GM12864 (cell line): ENCODE results near the gene METTL8.

Experiments used
- DNase-seq: peaks from one replicate; pipeline ENCODE4 v3.0.0-alpha.2; 2011; ENCODE audit warnings: low read depth
- H3K4me3 ChIP-seq: 2 replicates; pipeline ENCODE4 v1.5.1; 2011; ENCODE audit warnings: mild to moderate bottlenecking, low read depth, low read length, control low read depth
- TF ChIP-seq, protein P1 (sequence below): IDR thresholded peaks from 2 replicates; pipeline ENCODE4 v1.5.1; 2011; ENCODE audit warnings: low read depth, mild to moderate bottlenecking, moderate library complexity, low read length, control low read depth, inconsistent platforms; ENCODE audit errors: missing control alignments

Gene METTL8

DNA sequence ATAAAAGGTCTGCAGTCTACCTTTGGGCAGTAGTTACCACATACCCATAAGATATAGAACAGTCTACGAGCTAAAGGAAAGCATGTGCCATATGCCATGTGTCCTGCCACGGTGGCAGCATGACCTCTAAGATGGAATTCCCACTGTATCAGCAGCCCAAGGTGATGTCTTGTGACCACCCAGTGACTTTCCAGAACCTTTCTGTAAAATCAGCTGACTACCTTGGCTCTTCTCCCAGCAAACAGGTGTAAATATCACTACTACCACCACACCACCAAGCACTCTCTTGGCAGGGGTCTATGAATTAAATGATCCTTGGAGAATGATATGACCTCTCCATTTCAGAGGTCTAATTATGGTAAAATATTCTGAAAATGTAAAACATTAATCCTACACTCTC lies 99.6 kb downstream of the METTL8 start:
- H3K4me3 ChIP-seq = no peak overlapping the region
- TF ChIP-seq, protein P1, sequence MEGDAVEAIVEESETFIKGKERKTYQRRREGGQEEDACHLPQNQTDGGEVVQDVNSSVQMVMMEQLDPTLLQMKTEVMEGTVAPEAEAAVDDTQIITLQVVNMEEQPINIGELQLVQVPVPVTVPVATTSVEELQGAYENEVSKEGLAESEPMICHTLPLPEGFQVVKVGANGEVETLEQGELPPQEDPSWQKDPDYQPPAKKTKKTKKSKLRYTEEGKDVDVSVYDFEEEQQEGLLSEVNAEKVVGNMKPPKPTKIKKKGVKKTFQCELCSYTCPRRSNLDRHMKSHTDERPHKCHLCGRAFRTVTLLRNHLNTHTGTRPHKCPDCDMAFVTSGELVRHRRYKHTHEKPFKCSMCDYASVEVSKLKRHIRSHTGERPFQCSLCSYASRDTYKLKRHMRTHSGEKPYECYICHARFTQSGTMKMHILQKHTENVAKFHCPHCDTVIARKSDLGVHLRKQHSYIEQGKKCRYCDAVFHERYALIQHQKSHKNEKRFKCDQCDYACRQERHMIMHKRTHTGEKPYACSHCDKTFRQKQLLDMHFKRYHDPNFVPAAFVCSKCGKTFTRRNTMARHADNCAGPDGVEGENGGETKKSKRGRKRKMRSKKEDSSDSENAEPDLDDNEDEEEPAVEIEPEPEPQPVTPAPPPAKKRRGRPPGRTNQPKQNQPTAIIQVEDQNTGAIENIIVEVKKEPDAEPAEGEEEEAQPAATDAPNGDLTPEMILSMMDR = no peak
- no peak for DNase-seq

DNA sequence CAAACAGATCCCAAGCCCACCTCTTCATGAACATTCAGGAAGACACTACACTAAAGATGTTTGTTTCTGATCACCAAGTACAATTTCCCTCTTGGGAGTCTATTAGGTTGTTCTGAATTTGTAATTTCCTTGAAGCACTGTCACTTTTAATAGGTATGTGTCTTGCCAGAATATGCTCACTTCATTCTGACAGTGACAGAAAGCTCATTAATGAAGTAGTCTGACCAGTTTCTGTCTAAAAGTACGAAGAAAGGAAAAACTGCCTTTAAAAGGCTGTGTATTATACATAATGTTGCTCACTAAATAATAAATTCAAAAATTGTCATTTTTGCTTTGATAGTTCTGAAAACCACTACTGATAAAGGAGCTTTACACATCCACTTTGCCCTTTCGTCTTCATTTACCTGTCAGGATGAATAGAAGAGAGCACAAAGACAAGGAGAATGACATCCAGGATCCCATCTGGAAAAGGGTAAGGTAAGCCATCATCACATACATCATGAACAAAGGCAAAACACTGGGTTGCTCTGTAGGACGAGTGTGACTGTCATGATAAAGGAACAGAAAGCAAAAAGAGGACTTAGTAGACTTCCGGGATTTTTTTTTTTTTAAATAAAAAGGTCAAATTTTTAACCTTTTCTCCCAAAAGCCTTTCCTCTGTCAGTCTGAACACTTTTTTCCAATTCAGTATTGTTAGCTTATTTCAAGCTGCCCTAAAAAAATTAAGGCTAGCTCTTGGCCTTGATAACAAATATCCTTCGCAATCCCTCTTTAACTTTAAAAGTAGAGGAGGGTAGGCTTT lies 103.4 kb downstream of the METTL8 start:
- H3K4me3 ChIP-seq = no peak overlapping the region; the same call in 1 of the 2 replicates
- no peak for DNase-seq
- TF ChIP-seq, protein P1 = no peak

DNA sequence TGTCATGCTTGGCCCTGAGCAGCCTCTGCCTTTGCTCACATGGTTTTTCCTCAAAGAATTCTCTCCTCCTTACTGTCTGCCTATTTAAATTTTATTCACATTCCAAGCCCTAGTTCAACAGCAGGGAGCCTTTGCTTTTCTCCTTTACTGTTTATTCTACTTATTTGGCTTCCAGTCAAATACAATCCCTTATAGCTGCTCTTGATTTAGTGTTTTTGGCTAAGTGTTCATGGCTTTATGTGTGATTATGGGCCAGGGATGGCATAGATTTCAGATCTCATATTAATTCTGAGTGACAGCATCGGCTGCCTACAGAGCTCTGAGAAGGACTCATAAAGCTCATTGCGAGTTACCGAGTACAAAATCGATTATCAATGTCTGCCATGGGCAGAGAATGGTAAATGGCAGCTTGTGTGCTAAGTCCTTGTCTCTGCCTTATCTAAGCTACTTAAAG lies 106.7 kb downstream of the METTL8 start:
- no peak overlapping the region for H3K4me3 ChIP-seq
- no peak for DNase-seq
- TF ChIP-seq, protein P1 = no peak

DNA sequence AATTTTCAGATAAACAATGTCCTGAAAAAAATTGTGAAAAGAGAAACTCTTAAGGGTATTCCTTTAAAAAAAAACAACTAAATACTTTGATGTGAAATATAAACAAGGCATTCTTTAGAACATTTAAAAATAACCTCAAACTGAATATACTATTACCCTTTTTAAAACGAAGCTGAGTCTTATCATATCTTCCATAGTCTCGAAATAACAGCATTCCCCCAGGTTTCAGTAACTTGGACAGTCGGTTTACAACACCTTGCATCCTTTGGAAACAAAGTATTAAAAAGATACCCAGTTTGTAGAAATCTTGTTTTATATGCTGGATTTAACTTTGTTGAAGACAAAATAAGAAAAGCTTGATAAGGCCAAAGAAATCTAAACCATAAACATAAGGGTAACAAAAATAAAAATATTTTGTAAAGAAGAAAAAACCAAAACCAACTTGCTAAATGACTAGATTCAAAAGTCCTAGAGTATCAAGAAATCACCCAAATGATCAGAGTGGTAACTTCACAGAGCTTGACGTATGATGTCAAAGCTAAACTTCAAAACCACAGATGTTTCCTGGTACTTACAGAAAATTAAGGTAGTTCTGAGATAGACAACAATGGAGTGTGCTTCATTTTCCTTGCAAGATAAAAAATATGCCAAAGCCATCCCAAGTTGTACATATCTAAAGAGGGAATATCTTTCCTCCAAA lies 107.8 kb downstream of the METTL8 start:
- TF ChIP-seq, protein P1 = no peak
- peak; percentile 69 for DNase-seq
- no peak overlapping the region; the same call in 1 of the 2 replicates for H3K4me3 ChIP-seq

DNA sequence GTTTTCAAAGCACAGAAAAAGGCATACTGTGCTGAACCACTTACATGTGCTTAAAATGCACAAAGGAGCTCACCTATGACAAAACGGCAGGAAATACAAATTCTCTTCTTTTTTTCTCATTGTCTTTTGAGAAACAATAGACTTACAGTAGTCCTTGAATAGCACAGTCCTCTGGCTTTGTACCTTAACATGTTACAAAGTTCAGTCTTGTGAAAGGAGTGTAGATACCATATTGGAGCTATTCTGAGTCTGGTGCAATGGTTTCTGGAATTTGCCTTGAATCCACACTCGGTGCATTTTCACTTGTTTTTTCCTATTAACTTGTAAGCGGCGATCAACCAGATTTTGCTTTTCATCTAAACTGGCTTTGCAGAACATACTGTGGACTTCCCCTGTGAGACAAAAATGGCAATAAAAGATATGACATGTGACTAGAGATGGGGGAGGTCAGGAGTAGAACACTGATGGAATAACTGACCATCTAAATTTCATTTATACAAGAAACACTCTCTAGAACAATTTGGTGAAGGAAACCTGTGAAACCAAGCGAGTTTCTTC lies 109.7 kb downstream of the METTL8 start:
- TF ChIP-seq, protein P1 = no peak
- peak; percentile 49 for DNase-seq
- H3K4me3 ChIP-seq = peak overlapping the region; percentile 29; the same call in 1 of the 2 replicates

DNA sequence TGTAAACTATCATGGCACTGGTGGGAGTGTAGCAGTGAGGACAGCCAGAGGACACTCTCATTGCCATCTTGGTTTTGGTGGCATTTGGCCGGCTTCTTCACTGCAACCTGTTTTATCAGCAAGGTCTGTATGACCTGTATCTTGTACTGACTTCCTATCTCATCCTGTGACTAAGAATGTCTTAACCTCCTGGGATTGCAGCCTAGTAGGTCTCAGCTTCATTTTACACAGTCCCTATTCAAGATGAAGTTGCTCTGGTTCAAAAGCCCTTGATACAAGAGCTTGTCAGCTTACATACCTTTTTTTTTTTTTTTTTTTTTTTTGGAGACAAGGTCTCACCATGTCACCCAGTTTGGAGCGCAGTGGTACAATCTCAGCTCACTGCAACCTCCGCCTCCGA lies 110.9 kb downstream of the METTL8 start:
- no peak for DNase-seq
- no peak overlapping the region; the same call in 1 of the 2 replicates for H3K4me3 ChIP-seq

More for the DNA sequence above, 110.9 kb downstream of the METTL8 start:
- TF ChIP-seq, protein P1 = no peak
